HG02852 (cell line): ENCODE results near the gene MEIS2.

Source experiments
- ATAC-seq: cut with Tn5 transposase; IDR thresholded peaks from one replicate; pipeline ENCODE4 v1.9.1; 2021; ENCODE audit warnings: mild to moderate bottlenecking, moderate library complexity; ENCODE audit not compliant: unreplicated experiment

MEIS2 gene

GRCh38 chr15:37100109-37100965, at the start of gene MEIS2:
Gene MEIS2, minus strand, starts transcription at chr15:37100549. Its CDS starts 1,083 bp downstream, at chr15:37099466.
- ATAC-seq = peak; percentile 30

- no peak for ATAC-seq
These were observed 48.8 kb upstream of the MEIS2 start for GRCh38 chr15:37149146-37149545.

- ATAC-seq = no peak
These were observed 48.4 kb upstream of the MEIS2 start for GRCh38 chr15:37148714-37149113.

- no peak for ATAC-seq
These were observed 43.0 kb upstream of the MEIS2 start for GRCh38 chr15:37143351-37143750.

GRCh38 chr15:37142371-37142770, 42.0 kb upstream of the MEIS2 start:
- no peak for ATAC-seq

GRCh38 chr15:37140531-37141058, 40.2 kb upstream of the MEIS2 start:
- no peak for ATAC-seq

- ATAC-seq = no peak
These were observed 38.4 kb upstream of the MEIS2 start for GRCh38 chr15:37138591-37139215.

GRCh38 chr15:37137221-37137620, 36.9 kb upstream of the MEIS2 start:
- ATAC-seq = no peak

GRCh38 chr15:37136666-37137065, 36.3 kb upstream of the MEIS2 start:
- no peak for ATAC-seq

- no peak for ATAC-seq
These were observed 34.9 kb upstream of the MEIS2 start for GRCh38 chr15:37135225-37135624.

GRCh38 chr15:37134699-37135131, 34.4 kb upstream of the MEIS2 start:
- ATAC-seq = no peak

GRCh38 chr15:37134244-37134643, 33.9 kb upstream of the MEIS2 start:
- ATAC-seq = no peak

- no peak for ATAC-seq
These were observed 33.3 kb upstream of the MEIS2 start for GRCh38 chr15:37133602-37134001.

GRCh38 chr15:37132826-37133417, 32.6 kb upstream of the MEIS2 start:
- ATAC-seq = no peak

- ATAC-seq = no peak
These were observed 31.3 kb upstream of the MEIS2 start for GRCh38 chr15:37131621-37132020.

GRCh38 chr15:37130356-37130755, 30.0 kb upstream of the MEIS2 start:
- ATAC-seq = no peak

- no peak for ATAC-seq
These were observed 24.8 kb upstream of the MEIS2 start for GRCh38 chr15:37125143-37125542.

- ATAC-seq = no peak
These were observed 24.0 kb upstream of the MEIS2 start for GRCh38 chr15:37124331-37124730.

GRCh38 chr15:37122703-37123102, 22.4 kb upstream of the MEIS2 start:
- ATAC-seq = no peak

- ATAC-seq = no peak
These were observed 21.1 kb upstream of the MEIS2 start for GRCh38 chr15:37121492-37121891.

- no peak for ATAC-seq
These were observed 16.7 kb upstream of the MEIS2 start for GRCh38 chr15:37117030-37117429.

- ATAC-seq = no peak
These were observed 15.2 kb upstream of the MEIS2 start for GRCh38 chr15:37115538-37115937.
